HFFc6 (cell line): ENCODE data around the gene FRAS1. TPM values are rescaled to one million over a fixed set of nuclear protein-coding genes. Genes with fewer than 3 reads are reported as not detected.
"Not testable (repeated sequence)": the region's sequence is repeated elsewhere in the genome, so short reads cannot be mapped to it uniquely, and the experiment has no call there.

Experiments used
- DNase-seq: peaks from one replicate; pipeline ENCODE4 v3.0.0-alpha.2; 2018
- H3K27ac Mint-ChIP-seq: 2 replicates; pipeline ENCODE4 v1.8.0; 2020; ENCODE audit warnings: mild to moderate bottlenecking, mixed read lengths
- H3K27me3 Mint-ChIP-seq: 2 replicates; pipeline ENCODE4 v1.8.0; 2021; ENCODE audit warnings: mild to moderate bottlenecking, moderate library complexity, mixed read lengths; ENCODE audit not compliant: insufficient read depth
- H3K36me3 Mint-ChIP-seq: 2 replicates; pipeline ENCODE4 v1.8.0; 2021; ENCODE audit warnings: low read depth, mixed read lengths
- H3K4me1 Mint-ChIP-seq: 2 replicates; pipeline ENCODE4 v1.8.0; 2020; ENCODE audit warnings: low read depth, mixed read lengths
- H3K4me3 Mint-ChIP-seq: 2 replicates; pipeline ENCODE4 v1.8.0; 2020; ENCODE audit warnings: mild to moderate bottlenecking, moderate library complexity, mixed read lengths
- H3K9me3 Mint-ChIP-seq: 2 replicates; pipeline ENCODE4 v1.8.0; 2020; ENCODE audit warnings: mild to moderate bottlenecking, mixed read lengths
- total RNA-seq, 6 experiments: library from RNA; stranded (reverse); fragmentation: NEBNext Ultra II Directional; extraction: Animal tissue kit (Norgen Biotek cat#: 25700); gene quantifications; 2 replicates in 1 of 6; 3 replicates in 5 of 6; pipeline ENCODE4 v1.2.3, GENCODE V29; 2021
- TF ChIP-seq, protein P1 (sequence below): fragments of 200-600 bp; sonication (generic); IDR thresholded peaks from 2 replicates; pipeline ENCODE4 v1.5.0; 2021; ENCODE audit warnings: antibody characterized with exemption, mild to moderate bottlenecking

The FRAS1 gene
- total RNA-seq, 6 experiments from 2014 or later = 1.7 to 11.0 (median 2.3) TPM

- TF ChIP-seq, protein P1, sequence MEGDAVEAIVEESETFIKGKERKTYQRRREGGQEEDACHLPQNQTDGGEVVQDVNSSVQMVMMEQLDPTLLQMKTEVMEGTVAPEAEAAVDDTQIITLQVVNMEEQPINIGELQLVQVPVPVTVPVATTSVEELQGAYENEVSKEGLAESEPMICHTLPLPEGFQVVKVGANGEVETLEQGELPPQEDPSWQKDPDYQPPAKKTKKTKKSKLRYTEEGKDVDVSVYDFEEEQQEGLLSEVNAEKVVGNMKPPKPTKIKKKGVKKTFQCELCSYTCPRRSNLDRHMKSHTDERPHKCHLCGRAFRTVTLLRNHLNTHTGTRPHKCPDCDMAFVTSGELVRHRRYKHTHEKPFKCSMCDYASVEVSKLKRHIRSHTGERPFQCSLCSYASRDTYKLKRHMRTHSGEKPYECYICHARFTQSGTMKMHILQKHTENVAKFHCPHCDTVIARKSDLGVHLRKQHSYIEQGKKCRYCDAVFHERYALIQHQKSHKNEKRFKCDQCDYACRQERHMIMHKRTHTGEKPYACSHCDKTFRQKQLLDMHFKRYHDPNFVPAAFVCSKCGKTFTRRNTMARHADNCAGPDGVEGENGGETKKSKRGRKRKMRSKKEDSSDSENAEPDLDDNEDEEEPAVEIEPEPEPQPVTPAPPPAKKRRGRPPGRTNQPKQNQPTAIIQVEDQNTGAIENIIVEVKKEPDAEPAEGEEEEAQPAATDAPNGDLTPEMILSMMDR = no peak
- Mint-ChIP-seq H3K9me3 (no peaks in the 10 kb centered on the region), H3K4me1 (no peaks in the 10 kb centered on the region), H3K36me3 (no peaks in the 10 kb centered on the region), H3K4me3 (no peak overlapping the region), H3K27me3 (no peaks in the 10 kb centered on the region; the same call in 1 of the 2 replicates), H3K27ac (no peak overlapping the region)
- DNase-seq = no peak
These were observed 211.5 kb downstream of the FRAS1 start for GRCh38 chr4:78268597-78268996.

DNA sequence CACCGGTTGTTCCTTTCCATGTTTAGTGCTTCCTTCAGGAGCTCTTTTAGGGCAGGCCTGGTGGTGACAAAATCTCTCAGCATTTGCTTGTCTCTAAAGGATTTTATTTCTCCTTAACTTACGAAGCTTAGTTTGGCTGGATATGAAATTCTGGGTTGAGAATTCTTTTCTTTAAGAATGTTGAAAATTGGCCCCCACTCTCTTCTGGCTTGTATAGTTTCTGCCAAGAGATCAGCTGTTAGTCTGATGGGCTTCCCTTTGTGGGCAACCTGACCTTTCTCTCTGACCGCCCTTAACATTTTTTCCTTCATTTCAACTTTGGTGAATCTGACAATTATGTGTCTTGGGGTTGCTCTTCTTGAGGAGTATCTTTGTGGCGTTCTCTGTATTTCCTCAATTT is 218.3 kb downstream of the FRAS1 start:
- DNase-seq, H3K36me3 Mint-ChIP-seq, H3K4me1 Mint-ChIP-seq, H3K27ac Mint-ChIP-seq, H3K4me3 Mint-ChIP-seq, H3K27me3 Mint-ChIP-seq: not testable (repeated sequence)
- H3K9me3 Mint-ChIP-seq = peaks cover 15% of the 10 kb centered on the region; the same call in 1 of the 2 replicates

DNA sequence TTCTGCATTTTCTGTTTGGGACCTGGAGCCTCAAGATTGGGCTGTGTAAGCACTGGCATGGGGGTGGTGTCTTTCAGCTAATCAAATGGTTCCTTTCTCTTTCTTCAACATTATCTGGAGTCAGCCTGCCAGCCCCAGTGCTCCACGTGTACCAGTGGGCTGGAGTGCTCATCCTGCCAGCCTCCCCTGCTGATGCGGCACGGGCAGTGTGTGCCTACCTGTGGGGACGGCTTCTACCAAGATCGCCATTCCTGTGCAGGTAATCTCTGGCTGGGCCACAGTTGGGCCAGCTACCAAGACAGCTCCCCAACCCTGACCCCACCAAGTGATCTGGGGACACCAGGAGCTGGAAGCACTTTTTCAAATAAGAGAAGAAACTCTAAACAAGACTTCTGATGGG is 229.2 kb downstream of the FRAS1 start:
- Mint-ChIP-seq H3K27me3 (peaks cover 2% of the 10 kb centered on the region; the same call in 1 of the 2 replicates), H3K4me1 (peaks cover 7% of the 10 kb centered on the region; the same call in 1 of the 2 replicates), H3K9me3 (no peaks in the 10 kb centered on the region), H3K36me3 (no peaks in the 10 kb centered on the region; the same call in 1 of the 2 replicates), H3K27ac (no peak overlapping the region), H3K4me3 (no peak overlapping the region)
- DNase-seq = no peak
- TF ChIP-seq, protein P1 = no peak

DNA sequence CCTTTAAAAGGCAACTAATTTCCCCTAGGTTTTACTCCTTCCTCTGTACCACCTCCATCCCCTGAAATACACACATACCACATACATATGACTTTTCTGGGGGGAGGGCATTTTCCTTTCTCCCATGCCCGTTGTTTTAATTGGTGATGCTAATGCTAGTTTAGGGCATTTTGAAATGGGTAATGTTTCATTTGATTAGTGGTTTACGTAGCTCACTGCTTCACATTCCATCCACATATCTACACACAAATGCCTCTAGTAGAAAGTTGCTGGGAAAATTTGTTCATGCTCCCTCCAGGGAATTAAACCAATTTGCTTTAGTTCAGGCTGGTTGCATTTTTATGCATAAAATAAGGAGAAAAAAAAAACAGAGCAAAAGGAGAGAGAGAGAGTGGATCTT is 231.2 kb downstream of the FRAS1 start:
- H3K9me3 Mint-ChIP-seq = no peaks in the 10 kb centered on the region
- H3K4me3 Mint-ChIP-seq = no peak overlapping the region
- H3K4me1 Mint-ChIP-seq = peaks cover 18% of the 10 kb centered on the region
- H3K36me3 Mint-ChIP-seq = no peaks in the 10 kb centered on the region; the same call in 1 of the 2 replicates
- TF ChIP-seq, protein P1 = no peak
- DNase-seq = no peak
- no peak overlapping the region for H3K27ac Mint-ChIP-seq
- peaks cover 2% of the 10 kb centered on the region; the same call in 1 of the 2 replicates for H3K27me3 Mint-ChIP-seq

DNA sequence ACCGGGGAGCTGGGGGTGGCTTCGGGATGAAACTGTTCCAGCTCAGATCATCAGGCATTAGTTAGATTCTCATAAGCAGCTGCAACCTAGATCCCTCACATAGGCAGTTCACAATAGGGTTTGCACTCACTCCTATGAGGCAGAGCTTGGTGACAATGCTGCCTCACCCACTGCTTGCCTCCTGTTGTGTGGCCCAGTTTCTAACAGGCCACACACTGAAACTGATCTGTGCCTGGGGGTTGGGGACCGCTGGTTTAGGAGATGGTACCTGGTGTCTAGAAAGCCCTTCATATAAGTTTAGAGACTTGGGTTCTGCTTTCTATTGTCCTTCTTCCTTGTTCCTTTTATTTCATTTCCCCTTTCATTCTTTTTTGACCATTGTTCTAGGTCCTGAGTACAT is 234.2 kb downstream of the FRAS1 start:
- Mint-ChIP-seq H3K4me3 (no peak overlapping the region), H3K27me3 (peaks cover 2% of the 10 kb centered on the region; the same call in 1 of the 2 replicates), H3K36me3 (no peaks in the 10 kb centered on the region; the same call in 1 of the 2 replicates), H3K4me1 (peaks cover 46% of the 10 kb centered on the region), H3K9me3 (no peaks in the 10 kb centered on the region), H3K27ac (no peak overlapping the region)
- TF ChIP-seq, protein P1 = no peak
- DNase-seq = no peak

GRCh38 chr4:78292341-78292740 is 235.2 kb downstream of the FRAS1 start:
- H3K4me1 Mint-ChIP-seq = peaks cover 57% of the 10 kb centered on the region
- TF ChIP-seq, protein P1 = no peak
- no peak for DNase-seq
- H3K36me3 Mint-ChIP-seq = no peaks in the 10 kb centered on the region; the same call in 1 of the 2 replicates
- H3K9me3 Mint-ChIP-seq = no peaks in the 10 kb centered on the region
- no peaks in the 10 kb centered on the region for H3K27me3 Mint-ChIP-seq
- H3K27ac Mint-ChIP-seq = no peak overlapping the region
- no peak overlapping the region for H3K4me3 Mint-ChIP-seq
